A673 (cell line): ENCODE data around the gene SCPEP1.

Experiments
- CTCF ChIP-seq: fragments of 300-800, 200-600 bp; sonication (generic); conservative IDR thresholded peaks from 2 replicates; pipeline ENCODE4 v1.5.1; 2017; ENCODE audit warnings: low read depth, mild to moderate bottlenecking, antibody characterized with exemption, low read length, moderate library complexity, mixed read lengths
- EZH2 ChIP-seq: fragments of 200-600 bp; sonication (generic); IDR thresholded peaks from 2 replicates; pipeline ENCODE4 v1.6.1; 2017; ENCODE audit warnings: borderline replicate concordance, low read depth, mild to moderate bottlenecking, mixed read lengths, antibody characterized with exemption, low read length; ENCODE audit not compliant: poor library complexity, severe bottlenecking

DNA sequence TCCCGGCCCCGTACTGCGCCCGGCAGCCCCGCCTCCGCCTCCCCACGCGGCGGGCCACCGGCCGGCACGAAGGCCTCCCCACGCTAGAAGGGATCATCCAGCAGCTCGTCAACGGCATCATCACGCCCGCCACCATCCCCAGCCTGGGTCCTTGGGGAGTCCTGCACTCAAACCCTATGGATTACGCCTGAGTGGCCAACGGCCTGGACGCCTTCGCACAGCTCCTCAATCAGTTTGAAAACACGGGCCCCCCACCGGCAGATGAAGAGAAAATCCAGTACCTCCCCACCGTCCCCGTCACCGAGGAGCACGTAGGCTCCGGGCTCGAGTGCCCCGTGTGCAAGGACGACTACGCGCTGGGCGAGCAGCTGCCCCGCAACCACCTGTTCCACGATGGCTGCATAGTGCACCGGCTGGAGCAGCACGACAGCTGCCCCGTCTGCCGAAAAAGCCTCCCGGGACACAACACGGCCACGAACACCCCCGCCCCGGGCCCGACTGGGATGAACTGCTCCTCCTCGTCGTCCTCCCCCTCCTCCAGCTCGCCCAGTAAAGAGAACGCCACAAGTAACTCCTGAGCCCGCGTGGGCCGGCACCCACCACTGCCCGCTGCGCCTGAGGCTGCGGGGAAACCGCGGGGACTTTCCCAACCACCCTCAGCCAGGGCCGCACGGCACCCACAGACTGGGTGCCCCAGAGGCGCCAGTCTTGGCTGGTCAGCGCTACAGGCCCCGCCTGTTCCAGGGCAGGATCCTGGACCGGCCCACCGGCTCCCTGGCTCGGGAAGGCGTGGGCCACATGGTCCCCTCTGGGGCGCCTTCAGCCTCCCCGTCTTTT lies 68.2 kb downstream of the SCPEP1 start:
- TF ChIP-seq EZH2 (no peak), CTCF (no peak)
